GM21576 (cell line): Measurements from ENCODE around the gene BMPER.

Experiments
- ATAC-seq: cut with Tn5 transposase; IDR thresholded peaks from one replicate; pipeline ENCODE4 v1.9.1; 2021; ENCODE audit warnings: mild to moderate bottlenecking, moderate library complexity; ENCODE audit not compliant: unreplicated experiment

The BMPER gene

DNA sequence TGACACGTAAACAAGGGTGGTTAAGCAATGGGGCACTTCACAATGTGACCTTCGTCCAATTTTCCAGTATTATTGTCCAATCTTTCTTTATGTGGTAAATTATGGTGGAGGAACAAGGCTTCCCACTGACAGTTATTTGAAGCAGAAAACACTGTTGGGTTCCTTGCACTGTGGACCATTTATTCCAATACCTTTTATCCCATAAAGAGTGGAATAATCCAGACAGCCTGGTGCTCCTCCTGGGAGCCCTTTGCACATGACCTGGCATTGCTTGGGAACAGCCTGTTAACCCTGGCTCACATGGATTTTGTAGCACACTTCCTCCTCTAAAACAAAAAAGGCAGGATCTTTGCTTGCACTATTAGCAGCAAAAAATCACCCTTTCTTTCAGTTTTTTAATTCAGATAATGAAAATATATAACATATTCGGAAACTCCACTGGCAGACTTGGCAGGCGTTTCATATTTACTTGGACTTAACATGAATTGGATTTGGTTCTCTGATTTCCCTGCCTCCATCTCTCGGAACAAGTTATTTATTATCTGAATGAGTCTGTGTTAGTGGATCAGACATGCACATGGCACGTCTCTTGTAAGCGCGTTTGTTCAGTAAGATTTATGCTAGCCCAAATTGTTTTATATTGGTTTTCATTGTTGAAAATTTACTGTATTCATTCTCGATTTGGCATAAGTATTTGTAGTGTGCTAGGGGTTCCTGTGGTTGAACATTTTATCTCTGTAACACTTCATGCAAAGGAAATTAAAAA is 59.3 kb downstream of the BMPER start:
- no peak for ATAC-seq

DNA sequence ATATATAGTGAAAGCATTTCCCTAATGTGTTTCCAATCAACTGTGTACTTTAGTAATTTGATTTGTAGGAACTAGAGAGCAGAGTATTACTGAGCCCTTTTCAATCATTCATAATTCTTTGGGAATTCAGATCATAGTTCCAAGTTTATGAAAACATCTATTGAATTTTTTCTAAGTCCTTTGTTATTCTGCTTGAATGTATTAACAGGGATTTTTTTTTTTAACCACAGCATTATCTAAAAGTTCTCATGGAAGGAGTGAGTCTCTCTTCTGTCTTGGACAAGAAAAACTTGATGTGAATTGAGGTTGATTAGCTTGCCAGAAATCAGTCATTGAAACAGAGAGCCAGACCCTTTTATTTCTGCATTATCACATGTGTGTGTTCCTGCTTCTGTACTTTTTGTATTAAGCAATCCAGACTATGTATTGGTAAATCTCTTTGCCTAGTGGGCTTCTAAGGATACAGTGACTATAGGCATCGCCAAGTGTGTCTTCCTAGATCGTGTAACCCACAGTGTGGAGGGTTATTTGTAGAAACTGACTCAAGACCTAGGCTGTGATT is 59.9 kb downstream of the BMPER start:
- ATAC-seq = no peak

DNA sequence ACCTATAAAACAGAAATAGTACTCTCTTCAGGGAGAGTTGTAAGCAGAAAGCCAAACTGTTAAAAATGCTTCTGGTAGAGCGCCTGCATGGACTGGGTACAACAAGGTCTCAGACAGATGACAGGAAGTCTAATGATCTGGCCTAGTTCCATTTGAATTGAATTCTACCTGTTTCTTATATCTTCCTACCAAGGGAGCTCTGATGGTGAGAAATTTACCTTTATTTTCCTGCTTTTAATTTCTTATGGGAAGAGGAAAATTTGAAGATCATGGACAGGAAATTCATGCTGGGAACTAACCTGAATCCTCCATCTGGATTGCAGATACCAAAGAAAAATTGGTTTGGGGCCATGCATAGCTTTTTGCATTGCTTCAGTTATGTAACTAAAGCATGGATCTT is 63.3 kb downstream of the BMPER start:
- ATAC-seq = no peak

DNA sequence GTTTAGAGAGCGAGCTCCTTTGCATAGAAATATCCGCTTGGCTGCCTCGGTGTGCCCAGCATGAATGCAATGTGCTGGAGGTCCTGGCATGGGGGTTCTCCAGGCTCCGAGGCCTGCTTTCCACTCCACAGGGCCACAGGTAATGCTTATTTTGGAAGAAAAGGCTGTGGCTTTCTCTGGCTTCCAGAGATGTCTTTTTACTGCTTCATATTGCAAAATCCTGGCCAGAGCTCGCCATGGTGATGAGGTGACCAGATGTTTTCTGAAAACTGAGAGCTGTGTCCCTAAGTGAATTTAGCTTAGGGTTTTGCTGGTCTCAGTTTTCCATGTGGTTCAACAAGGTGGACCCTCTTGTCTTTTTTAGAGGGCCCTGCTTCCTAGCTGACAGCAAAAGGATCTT is 65.2 kb downstream of the BMPER start:
- ATAC-seq = no peak

DNA sequence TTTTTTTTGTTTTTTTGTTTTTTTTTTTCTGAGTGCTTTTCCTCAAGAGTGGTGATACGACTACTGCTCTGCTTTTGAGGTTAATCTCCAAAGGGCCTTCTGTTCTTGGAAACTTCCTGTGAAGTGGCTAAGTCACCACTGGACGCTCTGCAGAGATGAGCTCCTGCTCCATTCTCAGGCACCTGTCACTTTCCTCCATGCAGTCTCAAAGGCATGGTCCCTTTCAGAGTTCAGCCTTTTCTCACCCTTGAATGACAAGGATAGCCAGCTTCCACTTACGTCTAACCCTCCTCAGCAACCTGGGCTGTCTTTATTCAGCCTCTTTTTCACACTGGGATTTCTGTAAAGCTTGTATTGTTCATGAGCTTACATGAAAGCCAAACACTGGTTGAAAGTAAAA is 65.8 kb downstream of the BMPER start:
- no peak for ATAC-seq

DNA sequence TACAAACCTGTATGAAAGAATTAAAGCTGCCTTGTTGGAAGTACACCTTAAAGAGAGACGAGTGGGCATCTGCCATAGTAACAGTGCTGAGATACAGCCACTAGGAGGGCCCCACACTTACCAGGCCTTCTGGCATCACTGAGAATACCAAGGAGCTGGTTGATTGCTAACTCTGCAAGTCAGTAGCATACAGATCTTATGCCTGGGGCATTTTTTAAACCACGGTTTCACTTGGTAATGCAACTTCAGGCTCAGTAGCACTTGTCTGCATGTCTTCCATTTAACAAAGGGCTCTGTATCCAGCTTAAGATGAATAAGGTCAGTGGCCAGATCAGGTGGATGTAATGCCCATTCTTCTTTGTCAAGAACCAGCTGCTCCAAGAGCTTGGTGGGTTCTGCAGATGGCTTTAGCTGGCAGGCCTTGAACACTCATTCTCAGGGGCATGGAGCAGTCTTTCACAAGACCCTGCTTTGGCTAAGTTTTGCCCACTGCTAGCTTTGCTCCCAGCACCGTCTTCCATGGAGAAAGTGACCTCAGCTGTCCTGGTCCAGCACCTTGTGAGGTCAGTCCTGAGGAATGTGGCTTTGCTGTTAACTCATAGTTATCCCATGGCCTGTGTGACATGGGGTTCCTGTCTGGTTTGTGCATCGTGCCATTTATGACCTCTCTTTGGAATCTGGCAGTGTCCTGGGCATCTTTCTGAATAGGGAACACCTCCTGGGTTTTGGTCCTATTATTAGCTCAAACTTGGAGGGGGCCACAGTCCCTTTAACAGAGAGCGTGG is 68.1 kb downstream of the BMPER start:
- no peak for ATAC-seq

DNA sequence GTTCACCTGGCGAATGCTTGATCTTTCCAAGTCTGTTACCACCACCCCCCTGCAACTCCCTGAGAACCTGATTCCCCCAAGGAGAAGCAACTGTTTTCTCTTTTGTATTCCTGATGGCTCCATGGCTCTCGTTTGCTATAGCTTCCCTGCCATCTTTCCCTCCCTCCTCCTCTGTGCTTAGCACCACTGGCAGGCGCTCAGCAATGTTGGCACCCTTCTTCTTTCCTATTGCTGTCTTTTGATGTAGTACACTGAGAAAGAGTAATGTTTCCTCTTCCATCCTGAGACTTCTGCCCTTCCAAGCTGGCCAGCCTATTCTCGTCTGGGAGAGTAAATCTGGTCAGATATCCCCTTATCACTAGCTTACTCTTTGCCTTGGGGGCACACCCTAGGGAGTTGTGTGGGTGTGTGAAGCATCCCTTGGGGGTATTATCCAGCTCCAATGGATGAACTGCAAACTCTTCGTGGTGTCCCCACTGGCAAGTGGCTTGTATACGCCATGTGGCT is 74.0 kb downstream of the BMPER start:
- no peak for ATAC-seq

DNA sequence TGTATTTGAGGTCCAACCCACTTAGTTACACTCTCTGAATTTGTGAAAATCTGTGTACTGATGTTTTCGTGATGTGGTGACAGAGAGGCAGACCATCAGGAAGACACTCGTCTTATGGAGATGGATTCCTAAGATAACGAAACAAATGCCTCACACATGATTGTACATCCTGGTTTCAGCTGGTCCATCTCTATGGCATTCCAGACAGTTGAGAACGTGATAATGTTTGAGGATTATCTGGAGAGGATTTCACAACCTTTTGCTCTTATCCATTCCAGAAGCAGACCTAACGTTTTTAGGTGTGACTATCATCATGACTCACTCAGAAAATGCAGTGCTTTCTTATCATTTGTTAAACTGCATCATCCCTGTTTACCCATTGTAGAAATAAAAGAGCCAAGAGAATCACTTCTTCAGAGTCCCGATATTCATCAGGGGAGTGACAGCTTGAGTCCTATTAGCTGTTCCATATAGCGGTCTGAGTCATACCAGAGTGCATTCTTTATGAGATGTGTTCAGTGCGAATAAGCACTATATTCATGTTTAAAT is 74.5 kb downstream of the BMPER start:
- no peak for ATAC-seq

DNA sequence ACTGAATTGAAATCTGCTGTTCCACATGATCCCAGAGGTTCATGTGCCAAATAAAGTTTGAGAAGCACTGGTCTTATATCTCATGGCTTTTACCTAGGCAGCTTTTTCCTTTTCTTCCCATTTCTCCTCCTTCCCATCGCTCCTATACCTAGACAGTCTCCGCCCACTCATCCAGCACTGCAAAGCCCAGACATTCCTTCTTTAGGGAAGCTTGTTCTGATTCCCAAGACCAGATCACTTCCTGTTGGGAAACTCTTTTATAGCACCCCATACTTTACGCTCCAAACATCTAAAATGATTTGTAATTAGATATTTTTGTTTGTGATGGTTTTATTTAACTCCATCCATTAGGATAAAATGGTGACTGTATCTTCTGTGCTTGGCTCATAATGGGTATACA is 75.9 kb downstream of the BMPER start:
- no peak for ATAC-seq

DNA sequence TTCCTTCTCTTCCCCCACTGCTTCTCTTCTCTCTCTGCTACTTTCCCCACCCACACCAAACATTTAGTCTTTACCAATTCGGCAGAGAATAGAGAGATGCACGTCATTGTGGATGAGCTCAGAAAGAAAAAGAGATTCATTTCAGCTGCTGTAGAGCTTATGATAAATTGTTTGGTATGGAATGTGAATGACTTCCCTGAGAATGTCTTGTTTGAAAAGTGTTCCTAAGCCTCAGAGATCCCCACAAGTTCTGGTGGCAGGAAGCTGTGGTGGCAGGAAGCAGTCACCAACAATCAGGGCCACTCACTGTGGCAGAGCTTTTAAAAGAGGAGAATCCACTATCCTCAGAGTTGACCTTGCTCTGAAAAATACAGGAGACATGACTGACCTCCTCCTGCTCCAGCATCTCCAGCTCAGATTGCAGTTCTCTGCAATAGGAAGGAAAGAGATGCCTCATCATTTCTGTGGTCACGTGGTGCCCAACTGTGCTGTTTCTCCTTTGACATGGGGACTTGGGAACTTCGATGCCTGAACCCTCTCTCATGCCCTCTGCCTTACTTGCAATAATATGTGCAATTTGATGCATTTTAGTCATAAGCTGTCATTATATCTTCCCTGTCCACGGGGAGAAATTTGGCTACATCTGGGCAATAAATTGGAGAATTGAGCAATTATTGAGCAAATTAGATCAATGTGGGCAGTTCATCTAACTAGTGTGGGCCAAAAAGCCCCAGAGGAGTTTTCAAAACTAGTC is 76.5 kb downstream of the BMPER start:
- no peak for ATAC-seq

DNA sequence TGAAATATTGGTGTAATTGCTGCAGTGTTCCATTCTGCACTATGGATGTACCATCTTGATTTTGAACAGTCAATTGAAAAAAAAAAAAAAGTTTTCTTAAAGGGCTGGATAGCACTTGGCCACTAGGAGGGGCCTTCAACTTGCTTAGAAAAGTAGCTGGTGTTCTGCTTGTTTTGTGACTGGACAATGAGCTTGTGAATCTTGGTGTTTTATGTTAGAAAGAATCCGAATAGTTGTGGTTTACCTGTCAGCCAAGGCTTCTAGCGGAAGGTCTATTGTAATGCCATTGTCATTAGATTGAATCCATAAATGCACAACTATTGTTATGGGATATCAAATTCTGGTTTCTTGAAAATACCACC is 77.1 kb downstream of the BMPER start:
- no peak for ATAC-seq

DNA sequence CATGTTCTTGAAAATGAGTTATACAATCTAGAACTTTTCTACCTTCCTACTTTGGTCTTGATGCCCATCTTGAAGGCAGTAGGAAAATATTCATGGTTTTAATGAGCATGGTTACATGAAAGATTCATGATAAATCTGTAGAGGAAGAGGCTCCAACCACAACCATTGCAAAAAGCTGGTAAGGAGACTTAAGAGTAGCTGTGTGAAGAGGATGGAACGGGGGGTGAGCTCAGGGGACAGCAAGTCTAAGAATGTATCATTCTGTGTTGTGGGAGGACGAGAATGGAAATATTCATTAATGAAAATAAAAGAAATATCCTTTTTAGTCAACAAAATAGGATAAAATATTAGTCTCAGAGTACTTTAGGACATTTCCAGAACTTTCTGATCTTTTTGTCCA is 81.1 kb downstream of the BMPER start:
- ATAC-seq = no peak

DNA sequence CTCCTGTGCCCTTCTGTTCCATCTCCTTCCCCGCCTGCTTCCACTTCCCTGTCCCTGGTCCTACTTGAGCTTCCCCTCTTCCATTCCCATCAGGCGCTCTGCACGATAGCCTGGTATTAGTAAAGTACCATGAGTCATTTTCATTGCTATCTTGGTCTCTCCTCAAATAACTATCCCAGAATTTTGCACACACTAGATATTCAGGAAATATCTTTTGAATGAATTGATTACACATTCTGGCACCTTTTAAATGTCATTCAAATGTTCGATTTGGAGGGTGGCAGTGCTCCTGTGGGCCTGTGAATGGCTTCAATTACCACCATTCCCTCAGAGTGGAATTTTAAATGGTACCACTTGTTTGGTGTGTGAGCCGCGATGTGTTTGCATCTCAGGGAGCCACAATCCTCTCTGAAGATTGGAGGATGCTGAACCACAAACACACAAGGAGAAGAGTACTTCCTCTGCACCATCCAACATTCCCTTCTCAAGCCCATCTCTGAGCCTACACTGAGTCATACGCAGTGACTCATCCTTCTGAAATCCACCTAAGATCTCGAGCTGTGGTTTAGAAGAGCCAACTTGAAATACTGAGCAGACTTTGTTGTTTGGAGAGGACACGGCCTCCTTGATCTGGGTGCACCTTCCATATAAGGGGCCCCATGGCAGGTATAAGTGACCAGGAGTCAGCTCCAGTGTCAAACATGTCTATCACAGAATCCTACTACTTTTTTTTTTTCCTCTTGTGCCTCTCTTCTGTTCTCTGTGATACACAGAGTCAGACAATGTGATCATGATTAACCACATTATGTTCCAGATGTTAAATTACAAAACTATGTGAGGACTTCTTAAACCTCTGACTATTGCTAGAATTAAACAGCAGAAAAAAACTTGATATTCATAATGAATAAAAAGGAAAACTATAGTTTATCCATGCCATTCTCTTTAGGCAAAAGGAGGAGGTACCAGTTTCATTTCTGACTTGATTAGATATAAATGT is 81.9 kb downstream of the BMPER start:
- no peak for ATAC-seq

DNA sequence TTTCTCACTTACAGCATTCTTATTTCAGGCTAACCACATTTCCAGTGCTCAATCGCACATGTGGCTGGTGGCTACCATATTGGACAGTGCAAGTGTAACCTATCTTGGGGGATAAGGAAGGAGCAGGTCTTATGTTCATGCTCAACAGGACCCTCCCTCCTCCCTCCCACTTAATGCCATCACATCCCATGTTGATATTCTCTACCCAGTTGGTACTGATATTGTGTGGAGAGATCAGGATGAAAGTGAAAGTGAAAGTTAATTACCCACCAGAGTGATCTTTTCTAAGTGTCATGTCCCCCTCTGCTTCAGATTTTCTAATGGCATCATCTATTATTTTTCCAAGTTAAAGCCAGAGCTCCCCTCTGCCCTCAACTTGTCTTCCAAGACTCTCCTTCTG is 91.6 kb downstream of the BMPER start:
- ATAC-seq = no peak

DNA sequence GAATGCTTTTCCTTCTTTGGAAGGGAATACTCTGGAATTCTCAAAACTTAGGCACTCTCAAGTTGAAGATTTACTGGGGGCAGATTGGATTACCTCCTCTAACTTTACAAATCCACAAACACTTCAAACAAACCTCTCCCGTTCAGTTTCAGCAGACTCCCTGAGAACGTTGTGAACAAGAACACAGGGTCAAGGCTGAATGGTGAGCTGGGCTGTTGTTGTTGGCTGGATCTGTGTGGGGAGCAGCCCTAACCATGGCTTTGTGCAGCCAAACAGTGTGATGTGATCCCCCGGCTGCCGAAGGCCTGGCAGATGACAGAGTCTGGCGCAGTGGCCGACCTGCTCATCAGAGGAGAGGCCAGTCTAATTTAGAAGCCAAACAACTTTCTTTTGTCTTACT is 93.1 kb downstream of the BMPER start:
- no peak for ATAC-seq

DNA sequence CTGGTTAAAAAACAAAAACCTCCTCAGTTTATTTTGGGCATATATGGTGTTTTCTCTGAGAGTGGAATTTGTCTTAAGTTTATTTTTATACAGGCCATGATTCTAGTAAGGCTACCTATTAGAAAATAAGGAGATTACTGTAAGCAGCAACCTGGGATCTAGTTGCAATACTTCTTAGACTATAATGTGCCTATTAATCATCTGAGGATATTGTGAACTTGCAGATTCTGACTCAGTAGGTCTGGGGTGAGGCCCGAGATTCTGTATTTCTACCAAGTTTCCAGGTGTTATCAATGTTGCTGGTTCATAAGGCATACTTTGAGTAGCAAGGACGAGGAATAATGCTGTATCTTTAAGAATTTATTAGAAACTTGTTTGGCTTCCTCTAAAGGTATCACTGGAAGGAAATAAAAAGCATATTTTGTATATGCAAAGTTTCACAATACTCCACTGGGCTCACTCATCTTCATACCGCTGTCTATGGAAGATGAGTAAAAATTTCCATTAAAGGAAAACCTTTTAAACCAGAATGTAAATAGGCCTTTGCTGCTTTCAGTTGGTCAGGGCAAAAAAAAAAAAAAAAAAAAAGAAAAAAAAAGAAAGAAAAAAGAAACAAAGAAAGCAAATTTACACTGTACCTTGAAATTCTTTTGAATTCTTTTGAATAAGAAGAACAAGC is 105.8 kb downstream of the BMPER start:
- no peak for ATAC-seq

DNA sequence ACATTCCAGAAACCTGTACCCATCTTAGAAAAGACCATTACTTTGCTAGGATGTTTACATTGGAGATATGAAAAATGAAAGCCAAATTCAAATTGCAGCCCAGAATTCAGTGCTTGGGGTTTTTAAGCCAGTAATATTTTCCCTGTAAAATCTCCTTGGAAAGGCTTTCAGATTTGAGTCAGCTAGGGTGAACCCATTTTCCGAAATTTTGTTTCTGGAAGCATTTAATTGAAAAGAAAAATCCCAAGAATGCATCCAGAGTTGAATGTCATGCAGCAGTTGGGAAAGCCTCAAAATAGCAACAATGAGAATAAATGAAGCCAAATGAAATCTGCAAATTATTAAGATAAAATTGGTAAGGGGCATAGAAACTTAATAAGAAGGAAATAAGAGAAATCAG is 106.4 kb downstream of the BMPER start:
- ATAC-seq = no peak

DNA sequence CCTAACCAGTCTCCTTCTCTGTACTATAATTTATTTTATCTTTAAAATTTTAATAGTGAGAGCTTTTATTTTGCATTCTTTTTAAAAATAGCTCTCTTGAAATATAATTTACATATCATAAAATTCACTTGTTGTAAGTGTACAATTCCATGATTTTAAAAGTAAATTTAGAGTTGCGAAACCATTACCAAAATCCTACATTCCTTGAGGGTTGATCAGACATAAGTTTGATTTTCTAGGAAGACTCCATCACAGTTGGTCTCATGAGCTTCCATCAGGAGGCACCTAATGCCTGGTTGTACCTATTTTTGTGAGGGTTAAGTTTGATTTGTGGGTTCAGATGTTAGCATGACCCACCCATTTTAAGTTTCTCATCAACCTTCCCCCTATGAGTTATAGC is 108.1 kb downstream of the BMPER start:
- ATAC-seq = no peak

DNA sequence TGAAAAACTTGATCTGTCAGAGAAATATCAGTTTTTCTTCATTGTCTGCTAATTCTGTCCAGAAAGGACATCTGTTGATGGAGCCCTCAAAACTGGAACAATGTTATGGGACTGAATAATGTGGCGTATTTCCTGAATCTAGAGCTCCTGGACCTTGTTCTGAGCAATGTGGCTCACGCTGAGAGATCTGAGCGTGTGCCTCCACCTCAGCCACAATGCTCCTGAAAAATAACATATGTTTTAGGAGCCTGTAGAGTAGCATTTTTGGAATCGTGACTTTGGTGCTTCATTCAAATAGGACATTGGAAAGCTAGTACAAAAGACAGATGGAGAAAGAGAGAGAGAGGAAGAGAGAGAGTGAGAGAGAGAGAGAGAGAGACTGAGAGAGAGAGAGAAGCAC is 110.3 kb downstream of the BMPER start:
- ATAC-seq = no peak
